GM08714 (cell line): ENCODE measurements around the gene GPD2.

Experiments
- H3K4me3 ChIP-seq: fragments of 200-500 bp; sonication (Bioruptor generic); 2 replicates; pipeline ENCODE4 v1.5.1; 2014; ENCODE audit warnings: mild to moderate bottlenecking, low read length, inconsistent platforms
- ZNF274 ChIP-seq: IDR thresholded peaks from 2 replicates; pipeline ENCODE4 v1.6.1; 2012; ENCODE audit warnings: mild to moderate bottlenecking, low read depth, low read length

GPD2 gene

DNA sequence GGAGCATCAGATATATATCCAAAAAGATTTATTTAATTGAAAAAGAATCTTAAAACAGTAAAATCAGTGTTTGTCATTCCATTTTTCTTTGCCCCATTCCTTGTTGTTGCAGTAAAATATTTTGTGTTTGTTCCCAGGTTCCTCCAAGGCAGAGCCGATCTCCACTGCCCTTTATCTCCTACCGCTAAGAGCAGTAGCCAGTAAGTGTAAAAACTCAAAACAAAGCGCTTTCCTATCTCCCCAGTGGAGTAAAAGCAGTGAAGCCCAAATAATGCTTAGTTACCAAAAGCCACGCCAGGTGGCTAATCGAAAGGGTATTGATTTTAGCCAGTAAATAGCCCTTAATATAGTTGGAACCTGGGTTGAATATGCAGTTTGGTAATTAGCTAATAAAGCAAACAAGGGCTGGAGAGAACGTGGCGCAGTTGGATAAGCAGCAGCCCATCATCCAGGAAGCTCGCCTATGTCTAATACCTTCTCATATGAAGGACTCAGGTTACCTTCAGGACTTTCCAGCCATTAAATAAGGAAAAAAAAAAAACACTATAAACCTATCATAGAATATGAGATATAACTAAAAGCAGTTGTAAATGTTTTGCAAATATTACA, 12.4 kb upstream of the GPD2 start:
- TF ChIP-seq ZNF274, result no peak
- H3K4me3 ChIP-seq, result no peak overlapping the region

GRCh38 chr2:156427074-156427473, 9.1 kb upstream of the GPD2 start:
- no peak overlapping the region for H3K4me3 ChIP-seq
- no peak for TF ChIP-seq ZNF274

GRCh38 chr2:156429211-156429610, 7.0 kb upstream of the GPD2 start:
- no peak overlapping the region for H3K4me3 ChIP-seq
- TF ChIP-seq ZNF274, result no peak

GRCh38 chr2:156430236-156430979, 5.8 kb upstream of the GPD2 start:
- TF ChIP-seq ZNF274, result no peak
- H3K4me3 ChIP-seq, result no peak overlapping the region

DNA sequence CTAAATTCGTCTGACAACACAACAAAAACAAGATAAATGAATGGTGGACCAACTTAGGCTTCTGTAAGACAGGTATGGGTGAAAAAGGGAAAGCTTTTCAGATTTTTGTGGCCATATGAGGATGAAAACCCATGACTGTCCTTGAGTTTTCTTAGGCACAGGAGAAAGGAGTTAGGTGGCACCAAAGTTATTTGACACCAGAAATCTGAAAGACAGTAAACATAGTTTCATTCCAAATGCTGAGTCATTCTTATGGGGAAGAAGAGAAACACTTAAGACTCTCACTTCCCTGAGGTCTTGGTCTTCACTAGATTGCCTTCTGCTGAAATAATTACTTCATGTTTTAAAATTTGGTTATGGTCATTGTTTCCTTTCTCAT, 5.2 kb upstream of the GPD2 start:
- H3K4me3 ChIP-seq, result no peak overlapping the region
- no peak for TF ChIP-seq ZNF274

- no peak for TF ChIP-seq ZNF274
- no peak overlapping the region for H3K4me3 ChIP-seq
Measured at GRCh38 chr2:156434461-156435291, 1.5 kb upstream of the GPD2 start.

DNA sequence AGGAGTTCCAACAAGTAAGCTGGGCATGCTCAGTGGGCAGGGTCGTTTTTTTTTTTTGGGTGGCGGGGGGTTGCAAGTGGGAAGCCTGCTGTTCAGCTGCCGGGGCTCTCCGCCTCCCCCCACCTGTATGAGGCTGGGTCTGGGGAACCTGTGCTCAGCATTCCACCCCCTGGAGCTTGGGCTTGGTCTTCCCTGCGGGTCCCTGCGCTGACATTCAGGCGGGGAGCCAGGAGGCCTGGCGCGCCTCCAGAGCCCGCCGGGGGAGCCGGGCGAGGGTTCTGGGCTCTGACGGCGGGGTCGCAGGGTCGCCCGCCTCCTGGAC, 822 bp upstream of the GPD2 start:
- TF ChIP-seq ZNF274, result no peak
- H3K4me3 ChIP-seq, result peak overlapping the region; percentile 80; the same call in 1 of the 2 replicates

DNA sequence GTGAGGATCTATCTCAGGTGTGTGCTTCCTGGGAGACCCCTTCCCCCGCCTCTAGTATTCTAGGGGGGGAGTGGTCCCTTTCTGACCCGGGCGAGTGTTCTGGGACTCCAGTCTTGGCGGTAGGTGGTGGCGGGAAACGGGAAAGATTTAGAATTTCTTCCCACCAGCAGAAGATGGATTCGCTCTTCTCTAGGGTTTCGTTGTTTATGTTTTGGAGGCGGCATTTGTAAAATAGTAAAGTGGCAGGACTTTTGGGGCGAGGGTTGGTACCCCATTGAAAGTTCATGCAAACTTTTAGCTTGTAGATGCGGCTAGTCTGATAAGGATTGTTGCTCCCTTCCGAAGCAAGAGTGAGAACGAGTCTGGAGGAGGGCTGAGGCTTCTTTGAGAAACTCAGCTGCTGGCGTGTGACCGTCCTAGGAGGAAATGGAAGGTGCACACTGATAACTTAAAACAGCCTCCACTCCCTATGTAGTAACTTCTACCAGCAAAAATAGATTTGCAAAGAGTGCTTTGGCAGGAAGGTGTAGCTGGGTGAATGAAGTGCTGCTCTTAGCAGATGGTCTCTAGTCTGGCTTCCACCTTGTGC, 412 bp downstream of the GPD2 start:
- no peak for TF ChIP-seq ZNF274
- peak overlapping the region; percentile 80 for H3K4me3 ChIP-seq

GRCh38 chr2:156437272-156437930, 1.2 kb downstream of the GPD2 start:
- peak overlapping the region; percentile 80 for H3K4me3 ChIP-seq
- TF ChIP-seq ZNF274, result no peak

DNA sequence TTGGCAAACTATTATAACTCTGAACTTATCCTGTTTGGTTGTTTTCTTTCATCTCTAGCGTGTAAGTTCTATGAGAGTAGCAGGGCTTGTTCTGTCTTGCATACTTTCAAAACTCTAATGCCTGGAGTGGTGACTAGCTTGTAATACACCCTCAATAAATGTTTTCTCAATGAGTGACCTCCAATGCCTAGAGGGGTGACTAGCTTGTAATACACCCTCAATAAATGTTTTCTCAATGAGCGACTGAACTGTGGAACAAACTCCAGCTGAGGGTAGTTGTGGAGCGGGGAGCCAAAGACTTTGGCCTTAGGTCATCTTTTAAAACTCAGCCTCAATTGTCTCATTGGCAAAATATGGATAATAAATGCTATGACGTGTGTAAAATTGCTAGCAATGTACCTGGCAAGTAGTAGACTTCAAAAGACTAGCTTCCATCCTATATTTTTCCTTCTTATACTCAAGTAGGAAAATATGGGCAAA, 1.8 kb downstream of the GPD2 start:
- peak overlapping the region; percentile 80 for H3K4me3 ChIP-seq
- TF ChIP-seq ZNF274, result no peak

DNA sequence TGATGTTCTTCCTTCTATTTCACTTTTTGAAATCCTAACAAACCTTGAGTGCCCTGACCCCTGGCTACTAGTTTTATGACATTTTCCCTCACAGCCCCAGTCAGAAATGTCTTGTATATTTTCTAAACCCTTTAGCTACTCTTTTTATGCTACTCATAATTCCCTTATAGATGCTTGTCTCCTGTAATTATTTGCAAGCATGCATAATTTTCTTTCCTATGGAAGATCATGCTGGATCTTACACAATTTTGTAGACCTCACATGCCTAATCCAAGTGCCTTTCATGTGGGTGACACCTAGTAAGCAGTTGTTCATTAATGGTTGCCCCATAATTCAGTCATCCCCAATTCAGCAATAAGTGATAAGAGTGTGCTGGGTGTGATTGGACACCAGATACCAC, 6.9 kb downstream of the GPD2 start:
- no peak for TF ChIP-seq ZNF274
- no peak overlapping the region for H3K4me3 ChIP-seq

- peak overlapping the region; percentile 37 for H3K4me3 ChIP-seq
- TF ChIP-seq ZNF274, result no peak
Measured at GRCh38 chr2:156445296-156446220, 9.4 kb downstream of the GPD2 start.

GRCh38 chr2:156447761-156448160, 11.6 kb downstream of the GPD2 start:
- H3K4me3 ChIP-seq, result no peak overlapping the region
- TF ChIP-seq ZNF274, result no peak

- TF ChIP-seq ZNF274, result no peak
Measured at GRCh38 chr2:156448766-156449165, 12.6 kb downstream of the GPD2 start.

More at GRCh38 chr2:156448766-156449165, 12.6 kb downstream of the GPD2 start:
- no peak overlapping the region for H3K4me3 ChIP-seq
